Epithelial cell of umbilical artery (primary cell): Measurements from ENCODE around the gene C20orf96. TPM values are rescaled to one million over a fixed set of nuclear protein-coding genes. Genes with fewer than 3 reads are reported as not detected.

ENCODE experiments used
- total RNA-seq: library from RNA; depleted of rRNA; stranded (reverse); fragments of >200 nt; gene quantifications from 2 replicates; pipeline ENCODE4 v1.2.3, GENCODE V29; 2014

The C20orf96 gene
- 1.6 and 4.7 TPM in 2 replicates for total RNA-seq

GRCh38 chr20:290084-290831 is at the start of gene C20orf96:
C20orf96 (minus strand) TSS chr20:290750; CDS start chr20:290610, 140 bp downstream.

GRCh38 chr20:325045-325888 is 34.7 kb upstream of the C20orf96 start, which contains the start of gene SOX12:
SOX12 (plus strand) TSS chr20:325552; CDS start chr20:325925, 373 bp downstream.

GRCh38 chr20:297098-297924 is 6.8 kb upstream of the C20orf96 start, which contains the start of gene ZCCHC3:
ZCCHC3 (plus strand) TSS chr20:297570; CDS start chr20:297587, 17 bp downstream.

GRCh38 chr20:257419-257818 is 33.1 kb downstream of the C20orf96 start, which contains the start of gene DEFB132:
DEFB132 (plus strand) TSS chr20:257724; CDS start chr20:257779, 55 bp downstream.

GRCh38 chr20:226958-227357 is 63.6 kb downstream of the C20orf96 start, which contains the start of gene DEFB129:
DEFB129 (plus strand) TSS chr20:227258; CDS start chr20:227289, 31 bp downstream.

Other genes starting within 250 kb of the C20orf96 start
- gene DEFB125, start 203.1 kb downstream of the C20orf96 start, total RNA-seq: not detected in 2 replicates
- not detected in 2 replicates for gene DEFB126, start 148.2 kb downstream of the C20orf96 start, total RNA-seq
- gene DEFB127, start 133.3 kb downstream of the C20orf96 start, total RNA-seq: not detected in 2 replicates
- gene DEFB128, start 101.0 kb downstream of the C20orf96 start, total RNA-seq: not detected in 2 replicates
- not detected in 2 replicates for gene DEFB129, start 63.5 kb downstream of the C20orf96 start, total RNA-seq
- gene DEFB132, start 33.0 kb downstream of the C20orf96 start, total RNA-seq: not detected in 2 replicates
- gene ZCCHC3, start 6.8 kb upstream of the C20orf96 start, total RNA-seq: 19.5 and 39.2 TPM in 2 replicates
- 3.6 and 6.2 TPM in 2 replicates for gene SOX12, start 34.8 kb upstream of the C20orf96 start, total RNA-seq
- 8.8 and 29.2 TPM in 2 replicates for gene NRSN2, start 56.4 kb upstream of the C20orf96 start, total RNA-seq
- gene TRIB3, start 90.0 kb upstream of the C20orf96 start, total RNA-seq: 59.8 and 61.4 TPM in 2 replicates
- 52.0 and 91.2 TPM in 2 replicates for gene RBCK1, start 117.5 kb upstream of the C20orf96 start, total RNA-seq
- 18.7 and 21.4 TPM in 2 replicates for gene TBC1D20, start 171.8 kb upstream of the C20orf96 start, total RNA-seq